ENCODE results near the gene NDUFA13.

NDUFA13 gene

GRCh38 chr19:19554074-19555023 lies 38.3 kb downstream of the NDUFA13 start:
- H3K4me3 ChIP-seq (ENCODE audit: low read depth, low read length), result no peak overlapping the region
- DNase-seq (ENCODE audit: low read depth), result no peak
- peak; percentile 72 for TF ChIP-seq CTCF (IDR thresholded peaks at IDR 0.05; ENCODE audit: control insufficient read depth, extremely low read depth, insufficient read depth)

GRCh38 chr19:19558055-19558454 lies 42.0 kb downstream of the NDUFA13 start:
- DNase-seq (ENCODE audit: low read depth), result no peak
- no peak for TF ChIP-seq CTCF (IDR thresholded peaks at IDR 0.05; ENCODE audit: control insufficient read depth, extremely low read depth, insufficient read depth)
- no peak overlapping the region for H3K4me3 ChIP-seq (ENCODE audit: low read depth, low read length)

- H3K4me3 ChIP-seq (ENCODE audit: low read depth, low read length), result no peak overlapping the region
- no peak for TF ChIP-seq CTCF (IDR thresholded peaks at IDR 0.05; ENCODE audit: control insufficient read depth, extremely low read depth, insufficient read depth)
- no peak for DNase-seq (ENCODE audit: low read depth)
These were observed 42.6 kb downstream of the NDUFA13 start for GRCh38 chr19:19558636-19559035.

- no peak for DNase-seq (ENCODE audit: low read depth)
- TF ChIP-seq CTCF (IDR thresholded peaks at IDR 0.05; ENCODE audit: control insufficient read depth, extremely low read depth, insufficient read depth), result no peak
- H3K4me3 ChIP-seq (ENCODE audit: low read depth, low read length), result no peak overlapping the region
These were observed 43.9 kb downstream of the NDUFA13 start for GRCh38 chr19:19559931-19560330.

GRCh38 chr19:19561946-19562664 lies 46.1 kb downstream of the NDUFA13 start:
- no peak overlapping the region for H3K4me3 ChIP-seq (ENCODE audit: low read depth, low read length)
- no peak for DNase-seq (ENCODE audit: low read depth)
- no peak for TF ChIP-seq CTCF (IDR thresholded peaks at IDR 0.05; ENCODE audit: control insufficient read depth, extremely low read depth, insufficient read depth)

- TF ChIP-seq CTCF (IDR thresholded peaks at IDR 0.05; ENCODE audit: control insufficient read depth, extremely low read depth, insufficient read depth), result no peak
- H3K4me3 ChIP-seq (ENCODE audit: low read depth, low read length), result no peak overlapping the region
- DNase-seq (ENCODE audit: low read depth), result no peak
These were observed 46.8 kb downstream of the NDUFA13 start for GRCh38 chr19:19562665-19563347.
